Hematopoietic multipotent progenitor cell (in vitro differentiated cells): Measurements from ENCODE around the gene HACD2. TPM values are rescaled to one million over a fixed set of nuclear protein-coding genes. Genes with fewer than 3 reads are reported as not detected.
"Not testable (repeated sequence)": the region's sequence is repeated elsewhere in the genome, so short reads cannot be mapped to it uniquely, and the experiment has no call there.

Experiments used
- DNase-seq, 3 donors: peaks; one replicate each; pipeline ENCODE4 v3.0.0-alpha.2; 2011 to 2015; ENCODE audit warnings: low read depth in 2 of 3, low spot score in 2 of 3
- total RNA-seq: library from RNA; depleted of rRNA; stranded (reverse); fragments of >200 nt; gene quantifications from one replicate; pipeline ENCODE4 v1.2.3, GENCODE V29; 2012

The HACD2 gene
- total RNA-seq, 1 donor, result 14.5 TPM

DNA sequence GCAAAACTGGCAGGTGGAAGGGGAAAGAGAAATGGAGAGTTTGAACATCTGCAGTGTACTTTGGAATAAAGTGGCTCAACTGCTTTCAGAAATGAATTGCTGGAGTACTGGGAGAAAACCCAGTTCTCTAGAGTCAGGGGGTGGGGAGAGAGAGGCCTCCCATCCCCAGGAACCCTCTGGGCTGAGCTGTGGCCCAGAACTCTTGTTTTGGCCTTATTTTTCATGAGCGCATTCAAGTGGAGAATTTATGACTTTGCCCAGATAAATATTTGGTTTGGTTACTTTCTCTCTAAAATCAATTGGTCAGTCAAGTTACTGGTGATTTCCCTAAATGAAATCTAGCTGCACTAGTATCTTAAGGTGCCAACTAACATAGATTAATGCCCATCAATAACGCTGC lies 28.7 kb upstream of the HACD2 start:
- no peak for DNase-seq

DNA sequence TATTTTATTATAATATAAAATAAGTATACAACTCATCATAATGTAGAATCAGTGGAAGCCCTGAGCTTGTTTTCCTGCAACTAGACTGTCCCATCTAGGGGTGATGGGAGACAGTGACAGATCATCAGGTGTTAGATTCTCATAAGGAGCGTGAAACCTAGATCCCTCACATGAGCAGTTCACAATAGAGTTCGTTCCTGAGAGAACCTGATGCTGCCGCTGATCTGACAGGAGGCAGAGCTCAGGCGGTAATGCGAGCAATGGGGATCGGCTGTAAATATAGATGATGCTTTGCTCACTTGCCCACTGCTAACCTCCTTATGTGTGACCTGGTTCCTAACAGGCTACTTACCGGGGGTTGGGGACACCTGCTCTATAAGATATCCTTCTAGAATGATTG lies 26.8 kb upstream of the HACD2 start:
- DNase-seq, result not testable (repeated sequence)

DNA sequence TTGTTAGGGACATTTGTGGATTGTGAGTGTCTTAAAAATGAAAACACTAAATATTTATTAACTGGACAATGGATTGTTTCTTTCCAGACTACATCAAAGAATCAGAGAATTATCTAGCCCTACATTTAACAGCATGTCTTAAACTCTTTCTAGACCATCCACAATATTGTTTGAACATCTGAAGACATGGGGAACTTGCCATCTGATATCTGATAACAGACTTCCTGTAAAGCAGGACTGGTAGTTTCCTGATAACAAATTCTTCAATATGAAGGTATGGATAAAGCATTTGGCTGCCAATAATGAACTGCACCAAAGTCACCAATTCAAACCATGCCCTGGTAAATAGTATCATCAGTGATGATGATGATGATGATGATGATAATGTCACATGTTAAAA lies 26.2 kb upstream of the HACD2 start:
- peak in 2 of 3 donors; percentile 38 to 81 for DNase-seq

DNA sequence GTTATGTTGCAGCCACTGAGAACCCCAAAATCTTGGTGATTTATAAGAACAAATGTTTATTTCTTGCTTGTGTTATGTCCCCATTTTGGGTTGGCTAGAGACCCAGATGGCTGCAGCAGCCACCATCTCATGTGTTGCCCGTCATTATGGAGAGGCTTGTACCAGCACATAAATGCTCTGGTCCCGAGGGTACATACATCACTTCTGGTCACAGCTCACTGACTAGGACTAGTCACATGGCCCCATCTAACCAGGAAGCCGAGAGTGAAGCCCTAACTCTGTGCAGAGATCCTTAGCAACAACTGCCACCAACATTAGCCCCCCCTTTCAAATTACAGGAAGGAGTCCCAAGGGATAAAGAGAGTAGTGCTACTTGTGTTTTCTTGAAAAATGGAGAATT lies 25.5 kb upstream of the HACD2 start:
- no peak for DNase-seq

DNA sequence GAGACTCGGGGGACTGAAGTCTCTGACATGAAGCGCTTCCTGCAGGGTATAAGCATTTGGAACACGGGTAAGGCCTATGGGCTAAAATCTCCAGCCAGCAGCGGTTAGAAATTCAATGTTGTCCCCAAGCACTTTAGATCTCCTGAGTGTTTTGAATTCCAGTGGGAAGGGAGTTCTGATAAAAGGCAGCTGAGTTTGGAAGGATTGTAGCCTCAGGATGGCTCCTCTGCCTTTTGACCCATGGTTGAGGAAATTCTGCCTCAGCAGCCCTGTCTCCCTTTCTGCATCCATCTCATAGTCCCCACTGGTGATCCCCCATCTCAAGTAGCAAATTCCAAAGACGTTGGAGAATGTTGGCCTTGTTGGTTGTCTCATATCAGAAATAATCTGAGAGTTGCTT lies 24.2 kb upstream of the HACD2 start:
- DNase-seq, result no peak

DNA sequence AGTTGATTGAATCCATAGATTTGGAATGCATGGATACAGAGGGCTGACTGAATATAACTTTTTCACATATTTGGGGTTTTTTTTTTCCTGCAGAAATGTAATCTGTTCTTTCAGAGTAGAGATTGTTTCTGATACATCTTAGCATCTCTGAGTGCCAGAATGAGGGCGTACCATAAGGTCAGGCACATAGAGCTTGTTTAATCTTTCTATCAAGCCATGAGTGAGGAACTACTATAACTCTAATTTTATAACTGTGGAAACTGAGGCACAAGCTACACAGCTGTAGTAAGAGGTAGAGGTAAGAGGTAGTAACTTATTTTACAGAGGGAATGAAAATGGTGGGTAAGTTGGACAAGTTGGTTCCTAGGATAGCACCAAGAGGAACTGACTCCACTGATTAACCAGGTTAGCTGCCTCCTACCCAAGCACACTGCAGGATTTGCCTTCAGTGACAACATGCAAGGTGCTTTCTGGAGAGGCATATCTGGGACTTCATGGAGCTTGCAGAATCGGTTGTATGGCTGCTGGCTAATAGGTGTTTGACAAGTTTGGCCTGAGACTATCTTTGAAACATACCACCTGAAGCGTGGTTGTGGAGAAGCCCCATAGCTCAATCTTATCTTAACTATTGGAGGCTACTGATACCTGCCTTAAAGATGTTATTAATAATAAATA lies 23.5 kb upstream of the HACD2 start:
- no peak for DNase-seq

DNA sequence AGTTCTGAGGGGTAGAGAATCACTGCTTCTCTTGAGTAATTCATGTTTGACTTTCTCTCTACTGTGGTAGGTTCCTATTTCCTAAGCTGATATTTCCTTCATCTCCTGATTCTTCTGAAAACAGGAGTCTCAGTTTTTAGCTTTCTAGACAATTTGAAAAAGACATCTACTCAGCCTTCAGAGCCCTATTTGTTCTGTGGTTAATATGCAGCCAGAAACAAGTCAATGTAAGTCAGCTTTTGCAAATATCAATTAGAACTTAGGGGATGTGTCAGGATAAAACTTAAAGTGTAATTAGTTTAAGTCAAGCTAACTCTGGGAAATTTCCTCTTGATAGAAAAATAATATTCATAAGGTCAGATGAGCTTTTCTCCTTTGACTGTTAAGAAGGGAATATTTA lies 21.7 kb upstream of the HACD2 start:
- DNase-seq, result no peak

DNA sequence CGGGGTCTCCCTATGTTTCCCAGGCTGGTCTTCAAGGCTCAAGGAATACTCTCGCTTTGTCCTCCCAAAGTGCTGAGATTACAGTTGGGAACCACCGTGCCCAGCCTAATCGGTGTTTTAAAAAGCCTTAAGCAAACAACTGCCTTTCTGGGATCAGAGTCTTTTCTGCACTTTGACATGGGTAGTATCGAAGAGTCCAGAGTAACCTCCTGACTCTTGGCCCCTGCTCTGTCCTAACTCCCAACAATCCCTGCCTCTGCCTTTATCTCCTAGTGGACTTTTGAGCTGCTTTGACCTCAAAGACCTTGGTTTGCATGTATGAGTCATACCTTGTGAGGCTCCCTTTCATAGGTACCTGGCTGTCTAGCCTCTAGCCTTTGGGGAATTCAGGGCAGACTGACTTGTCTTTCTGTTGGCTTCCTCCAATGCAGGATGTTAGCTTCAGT lies 21.0 kb upstream of the HACD2 start:
- DNase-seq, result no peak

DNA sequence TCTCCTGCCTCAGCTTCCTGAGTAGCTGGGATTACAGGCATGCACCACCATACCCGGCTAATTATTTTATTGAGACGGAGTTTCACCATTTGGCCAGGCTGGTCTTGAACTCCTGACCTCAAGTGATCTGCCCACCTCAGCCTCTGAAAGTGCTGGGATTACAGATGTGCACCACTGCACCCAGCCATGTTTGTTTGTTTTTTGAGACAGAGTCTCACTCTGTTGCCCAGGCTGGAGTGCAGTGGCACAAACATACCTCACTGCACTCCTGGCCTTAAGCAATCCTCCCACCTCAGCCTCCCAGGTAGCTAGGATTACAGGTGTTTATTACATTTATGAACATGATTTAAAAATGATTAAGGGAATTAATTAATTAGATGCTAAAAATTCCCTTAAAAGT lies 18.3 kb upstream of the HACD2 start:
- DNase-seq, result not testable (repeated sequence)

DNA sequence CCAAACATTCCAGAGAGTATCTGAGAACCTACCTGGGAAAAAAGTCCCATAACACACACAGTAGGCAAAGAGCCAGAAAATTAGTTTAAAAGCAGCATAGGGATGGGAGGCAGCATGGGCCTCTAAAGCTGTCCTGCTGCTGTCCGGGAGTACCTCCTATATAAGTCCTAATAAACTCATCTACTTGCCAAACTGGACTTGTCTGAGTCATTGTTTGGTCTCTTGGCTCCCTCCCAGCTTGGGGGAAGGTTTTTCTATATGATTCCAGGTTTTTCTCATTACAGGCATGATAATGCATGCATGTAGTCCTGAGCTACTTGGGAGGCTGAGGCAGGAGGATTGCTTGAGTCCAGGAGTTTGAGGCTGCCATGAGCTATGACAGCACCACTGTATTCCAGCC lies 17.5 kb upstream of the HACD2 start:
- no peak for DNase-seq

DNA sequence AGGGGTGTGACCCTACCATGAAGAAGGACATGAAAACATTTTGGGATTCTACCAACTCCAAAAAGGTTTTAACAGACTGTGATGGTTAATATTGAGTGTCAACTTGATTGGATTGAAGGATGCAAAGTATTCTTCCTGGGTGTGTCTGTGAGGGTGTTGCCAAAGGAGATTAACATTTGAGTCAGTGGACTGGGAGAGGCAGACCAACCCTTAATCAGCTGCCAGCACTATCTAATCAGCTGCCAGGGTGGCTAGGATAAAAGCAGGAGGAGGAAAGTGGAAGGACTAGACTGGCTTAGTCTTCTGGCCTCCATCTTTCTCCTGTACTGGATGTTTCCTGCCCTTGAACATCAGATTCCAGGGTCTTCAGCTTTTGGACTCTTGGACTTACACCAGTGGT lies 16.0 kb upstream of the HACD2 start:
- not testable (repeated sequence) for DNase-seq

DNA sequence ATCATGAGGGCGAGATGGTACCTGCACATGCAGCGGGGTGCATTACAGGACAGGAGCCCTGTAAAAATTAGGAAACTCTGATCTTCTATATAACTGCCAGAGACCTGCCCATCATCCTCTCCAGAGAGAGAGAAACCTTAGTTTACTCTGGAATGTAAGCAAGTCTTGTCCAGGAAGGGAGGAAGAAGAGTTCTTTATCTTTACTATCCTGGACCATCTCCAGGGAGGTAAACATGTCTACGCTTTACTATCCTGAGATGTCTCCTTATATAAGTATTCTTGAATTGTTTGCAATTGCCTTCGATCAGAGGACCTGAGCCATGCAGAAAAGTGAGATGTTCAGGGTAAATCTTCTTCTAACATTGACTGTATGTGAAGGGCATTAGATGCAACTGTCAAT lies 12.7 kb upstream of the HACD2 start:
- DNase-seq, result no peak

DNA sequence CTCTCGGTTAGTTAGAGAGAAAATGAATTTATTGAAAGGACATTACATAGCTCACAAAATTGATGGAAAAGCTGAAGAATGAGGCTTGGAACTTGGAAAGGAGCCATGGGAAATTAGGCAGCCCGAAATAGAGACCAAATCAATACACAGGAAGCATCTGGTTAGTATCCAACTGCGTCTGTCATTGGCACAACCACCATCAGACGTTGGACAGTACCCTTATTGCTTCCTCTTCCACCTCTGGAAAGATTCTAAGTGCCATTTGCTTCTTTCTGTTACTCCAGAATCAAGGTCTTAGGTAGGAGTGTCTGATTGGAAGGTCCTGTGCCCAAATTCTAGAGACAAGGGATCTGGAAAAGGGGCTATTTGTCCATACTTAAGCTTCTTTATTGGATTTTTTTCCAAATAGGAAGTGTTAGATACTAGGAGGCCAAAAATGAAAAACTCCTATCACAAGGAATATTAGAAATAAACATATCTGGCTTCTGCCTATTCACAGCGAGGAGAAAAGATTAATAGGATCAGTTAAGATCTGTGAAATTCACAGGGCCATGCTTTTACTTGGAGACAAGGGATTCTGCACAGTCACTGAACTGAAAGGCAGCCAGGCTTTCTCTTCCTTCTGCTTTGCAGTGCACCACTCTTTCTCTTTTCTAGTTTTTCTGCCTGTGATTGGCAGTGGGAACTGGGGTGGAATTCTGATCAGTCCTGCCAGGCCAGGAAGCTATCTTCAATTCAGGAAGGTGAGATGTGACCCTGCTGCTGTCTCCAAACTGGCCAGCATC lies 10.7 kb upstream of the HACD2 start:
- peak in 1 of 3 donors; percentile 37 for DNase-seq

DNA sequence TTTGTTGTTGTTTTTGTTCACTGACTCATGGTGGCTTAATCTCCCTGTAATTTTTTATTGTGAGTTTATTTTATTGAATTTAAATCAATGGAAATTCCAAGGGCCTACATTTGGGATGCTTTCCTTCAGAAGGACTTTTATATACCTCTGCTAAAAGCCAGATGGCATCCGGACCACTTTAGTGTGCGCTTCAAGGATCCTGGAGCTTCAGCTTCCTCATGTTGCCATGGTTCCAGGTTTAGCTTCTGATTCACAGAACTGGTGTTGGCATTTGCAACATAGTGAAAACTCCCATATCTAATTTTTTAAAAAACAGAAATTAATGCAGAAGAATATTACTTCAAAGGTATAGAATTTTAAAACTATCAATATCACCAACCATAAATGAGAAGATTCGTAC lies 8.5 kb upstream of the HACD2 start:
- no peak for DNase-seq

DNA sequence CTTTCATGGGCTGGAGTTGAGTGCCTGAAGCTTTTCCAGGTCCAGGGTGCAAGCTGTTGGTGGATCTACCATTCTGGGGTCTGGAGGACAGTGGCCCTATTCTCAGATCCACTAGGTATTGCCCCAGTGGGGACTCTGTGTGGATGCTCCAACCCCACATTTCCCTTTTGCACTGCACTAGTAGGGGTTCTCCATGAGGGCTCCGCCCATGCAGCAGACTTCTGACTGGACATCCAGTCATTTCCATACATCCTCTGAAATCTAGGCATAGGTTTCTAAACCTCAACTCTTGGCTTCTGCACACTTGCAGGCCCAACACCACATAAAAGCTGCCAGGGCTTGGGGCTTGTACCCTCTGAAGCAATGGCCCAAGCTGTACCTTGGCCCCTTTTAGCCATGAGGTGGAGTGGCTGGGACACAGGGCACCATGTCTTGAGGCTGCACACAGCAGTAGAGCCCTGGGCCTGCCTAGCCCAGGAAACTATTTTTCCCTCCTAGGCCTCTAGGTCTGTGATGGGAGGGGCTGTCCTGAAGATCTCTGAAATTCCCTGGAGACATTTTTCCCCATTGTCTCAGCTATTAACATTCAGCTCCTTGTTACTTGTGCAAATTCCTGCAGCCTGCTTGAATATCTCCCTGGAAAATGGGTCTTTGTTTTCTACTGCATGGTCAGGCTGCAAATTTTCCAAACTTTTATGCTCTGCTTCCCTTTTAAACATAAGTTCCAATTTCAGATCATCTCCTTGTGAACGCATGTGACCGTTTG lies 6.0 kb upstream of the HACD2 start:
- no peak for DNase-seq

DNA sequence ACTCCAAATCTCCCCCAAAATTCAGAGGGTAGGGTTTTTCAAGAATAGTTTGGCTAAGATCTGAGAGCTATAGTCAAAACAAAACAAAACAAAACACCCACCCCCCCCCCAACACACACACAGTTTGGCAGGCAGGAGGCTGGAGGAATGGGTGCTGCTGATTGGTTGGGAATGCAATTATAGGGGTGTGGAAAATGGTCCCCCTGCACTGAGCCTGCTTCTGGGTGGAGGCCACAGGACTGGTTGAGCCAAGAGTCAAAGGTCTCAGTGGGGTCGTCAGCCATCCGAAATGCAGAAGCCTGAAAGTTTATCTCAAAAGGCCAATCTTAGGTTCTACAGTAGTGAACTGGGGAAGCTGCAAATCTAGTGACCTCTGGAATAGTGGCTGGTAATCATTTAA lies 2.5 kb upstream of the HACD2 start:
- no peak for DNase-seq

DNA sequence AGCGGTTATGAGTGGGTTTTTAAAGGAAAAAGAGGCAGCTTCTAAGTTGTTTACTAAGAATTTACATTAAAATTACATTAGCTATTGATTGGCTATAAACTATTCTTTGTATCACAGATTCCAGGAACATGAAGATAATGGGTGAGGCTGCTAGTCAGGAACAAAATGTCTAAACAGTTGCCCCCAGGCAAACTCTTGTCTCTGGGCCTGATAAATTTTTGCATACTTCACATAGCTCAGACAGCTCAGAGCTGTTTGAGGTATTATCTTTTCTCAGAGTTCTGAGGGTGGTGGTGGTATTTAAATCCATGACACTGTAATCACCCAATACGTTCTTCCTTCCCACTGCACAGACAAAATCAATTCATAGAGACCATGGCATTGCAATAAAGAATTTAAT lies 2.1 kb upstream of the HACD2 start:
- DNase-seq, result no peak

DNA sequence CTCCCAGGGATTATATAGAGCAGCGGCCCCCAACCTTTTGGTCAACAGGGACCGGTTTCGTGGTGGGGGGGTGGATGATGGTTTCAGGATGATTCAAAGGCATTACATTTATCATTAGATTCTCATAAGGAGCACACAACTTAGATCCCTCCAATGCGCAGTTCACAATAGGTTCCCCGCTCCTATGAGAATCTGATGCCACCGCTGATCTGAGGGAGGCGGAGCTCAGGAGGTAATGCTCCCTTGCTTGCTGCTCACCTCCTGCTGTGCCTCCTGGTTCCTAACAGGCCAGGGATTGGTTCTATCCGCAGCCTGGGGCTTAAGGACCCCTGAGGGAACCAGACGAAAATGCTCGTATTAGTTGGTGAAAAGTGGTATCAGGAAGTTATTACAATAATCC lies 1.3 kb upstream of the HACD2 start:
- DNase-seq, result peak in 1 of 3 donors; percentile 54

DNA sequence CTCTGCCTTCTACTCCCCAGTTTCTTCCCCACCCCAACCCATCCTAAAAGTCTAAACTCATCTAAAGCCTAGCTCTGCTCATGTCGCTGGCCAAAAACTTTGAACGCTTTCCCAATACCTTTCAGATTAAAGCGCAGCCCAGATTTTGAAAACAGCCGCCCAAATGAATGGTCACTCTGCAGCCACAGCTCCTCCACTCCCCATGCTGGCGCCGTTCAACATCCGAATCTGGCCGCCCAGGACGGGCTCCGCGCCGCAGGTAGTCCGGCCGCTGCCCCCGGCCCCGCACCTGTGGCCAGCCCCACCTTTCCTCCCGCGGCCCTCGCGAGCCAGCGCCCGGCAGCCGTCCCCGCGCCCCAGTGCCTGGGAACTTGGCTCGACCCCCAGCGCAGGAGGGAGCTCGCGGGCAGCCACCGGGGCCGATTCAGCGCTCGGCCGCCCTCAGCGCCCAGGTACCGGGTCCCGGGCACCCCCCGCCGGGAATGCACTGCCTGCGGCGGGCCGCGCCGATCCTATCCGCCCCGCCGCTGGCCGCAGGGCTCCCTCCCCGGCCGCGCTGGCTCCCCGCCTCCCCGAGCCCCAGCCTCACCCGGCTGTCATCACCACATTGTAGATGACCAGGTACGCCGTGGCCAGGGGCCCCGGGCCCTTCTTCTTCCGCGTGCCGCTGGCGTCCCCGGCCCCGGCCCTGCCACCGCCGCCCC lies 417 bp downstream of the HACD2 start:
- peak in 1 of 3 donors; percentile 42 for DNase-seq

DNA sequence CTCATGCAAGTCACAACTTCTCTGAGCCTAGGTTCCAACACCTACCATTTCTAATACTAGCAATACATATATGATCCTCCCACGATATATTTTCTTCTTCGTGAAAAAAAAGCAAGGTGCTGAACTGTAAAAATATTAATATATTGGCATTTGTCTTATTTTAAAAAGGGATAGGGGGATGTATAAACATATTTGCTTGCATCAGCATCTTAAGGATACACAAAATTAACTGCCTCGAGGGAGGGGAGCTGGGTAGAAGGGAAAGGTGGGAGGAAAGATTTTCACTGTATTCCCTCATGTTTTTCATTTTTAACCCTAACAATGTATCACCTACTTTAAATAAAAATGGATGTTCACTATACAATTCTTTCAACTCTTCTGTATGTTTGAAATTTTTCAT lies 1.3 kb downstream of the HACD2 start:
- DNase-seq, result no peak

DNA sequence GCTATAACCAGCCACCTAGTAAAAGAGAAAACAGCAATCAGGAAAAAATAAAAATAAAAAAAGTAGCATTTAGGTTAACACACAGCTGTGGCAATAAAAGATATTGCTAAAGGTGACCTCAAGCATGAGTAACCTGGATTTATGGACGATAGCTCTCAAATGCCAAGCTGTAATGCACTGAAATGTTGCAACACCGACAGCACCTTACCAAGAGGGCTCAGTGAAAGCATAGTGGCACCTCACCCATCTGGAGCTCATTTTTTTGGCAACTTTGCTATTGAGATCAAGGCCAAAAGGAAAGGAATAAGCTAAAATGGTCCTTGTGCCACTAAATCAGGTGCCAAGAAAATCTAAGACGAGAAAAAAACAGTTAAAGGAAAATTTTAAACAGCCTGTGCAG lies 2.5 kb downstream of the HACD2 start:
- DNase-seq, result no peak
